ENCODE measurements around the gene LPAR4. TPM values are rescaled to one million over a fixed set of nuclear protein-coding genes. Genes with fewer than 3 reads are reported as not detected.

LPAR4 gene, protein sequence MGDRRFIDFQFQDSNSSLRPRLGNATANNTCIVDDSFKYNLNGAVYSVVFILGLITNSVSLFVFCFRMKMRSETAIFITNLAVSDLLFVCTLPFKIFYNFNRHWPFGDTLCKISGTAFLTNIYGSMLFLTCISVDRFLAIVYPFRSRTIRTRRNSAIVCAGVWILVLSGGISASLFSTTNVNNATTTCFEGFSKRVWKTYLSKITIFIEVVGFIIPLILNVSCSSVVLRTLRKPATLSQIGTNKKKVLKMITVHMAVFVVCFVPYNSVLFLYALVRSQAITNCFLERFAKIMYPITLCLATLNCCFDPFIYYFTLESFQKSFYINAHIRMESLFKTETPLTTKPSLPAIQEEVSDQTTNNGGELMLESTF
- not detected in 5 replicates for total RNA-seq (2022; extraction: Qiagen RNA extraction; ENCODE audit: low read depth)

GRCh38 chrX:78747489-78747888 is at the start of gene LPAR4:
Gene LPAR4 (plus strand): TSS chrX:78747720. CDS start chrX:78754870, 7,150 bp downstream.

Other genes starting within 250 kb of the LPAR4 start
- 0.06 TPM in 1 of 5 replicates, not detected in the others for gene RTL3, start 88.4 kb upstream of the LPAR4 start, total RNA-seq (2022; extraction: Qiagen RNA extraction; ENCODE audit: low read depth)
- gene P2RY10, start 197.7 kb downstream of the LPAR4 start, total RNA-seq (2022; extraction: Qiagen RNA extraction; ENCODE audit: low read depth): not detected in 5 replicates

Data from A549 treated with DMSO at 1 μM for 4 hours (cell line).